OCI-LY1 (cell line): ENCODE data around the gene FAAP100.
A peak's percentile ranks its signal among the peaks of the same experiment; 100 is the strongest.

Experiments
- H2AFZ ChIP-seq: fragments of 200-600 bp; sonication (generic), shearing (Covaris generic); 2 replicates; pipeline ENCODE4 v1.6.0; 2014; ENCODE audit warnings: antibody characterized with exemption, mild to moderate bottlenecking, low read length
- H3F3A ChIP-seq: fragments of 200-600 bp; sonication (generic), shearing (Covaris generic); 2 replicates; pipeline ENCODE4 v1.6.0; 2014; ENCODE audit warnings: mild to moderate bottlenecking, antibody characterized with exemption, low read length, moderate library complexity; ENCODE audit not compliant: insufficient read depth
- H3K27ac ChIP-seq: fragments of 200-600 bp; sonication (generic); 2 replicates; pipeline ENCODE4 v1.5.1; 2014; ENCODE audit warnings: low read length, mixed run types, mild to moderate bottlenecking, low read depth; ENCODE audit not compliant: poor library complexity, severe bottlenecking
- H3K27me3 ChIP-seq: fragments of 200-600 bp; sonication (generic); 2 replicates; pipeline ENCODE4 v1.6.0; 2014; ENCODE audit warnings: antibody characterized with exemption, mild to moderate bottlenecking, low read length, moderate library complexity; ENCODE audit not compliant: insufficient read depth
- H3K36me3 ChIP-seq: fragments of 200-600 bp; sonication (generic); 2 replicates; pipeline ENCODE4 v1.6.1; 2014; ENCODE audit warnings: mild to moderate bottlenecking, antibody characterized with exemption, low read length, moderate library complexity, mixed read lengths; ENCODE audit not compliant: insufficient read depth
- H3K4me1 ChIP-seq: fragments of 200-600 bp; sonication (generic); 2 replicates; pipeline ENCODE4 v1.5.1; 2014; ENCODE audit warnings: mild to moderate bottlenecking, low read length, moderate library complexity; ENCODE audit not compliant: insufficient read depth, severe bottlenecking
- H3K4me2 ChIP-seq: fragments of 200-600 bp; sonication (generic), shearing (Covaris generic); 2 replicates; pipeline ENCODE4 v1.6.1; 2014; ENCODE audit warnings: low read length
- H3K4me3 ChIP-seq: fragments of 200-600 bp; sonication (generic); 2 replicates; pipeline ENCODE4 v1.5.1; 2014; ENCODE audit warnings: low read length, low read depth, mild to moderate bottlenecking, mixed read lengths; ENCODE audit not compliant: poor library complexity, severe bottlenecking
- H3K79me2 ChIP-seq: fragments of 200-600 bp; shearing (Covaris generic); 2 replicates; pipeline ENCODE4 v1.6.1; 2016; ENCODE audit warnings: mixed run types, low read length, mixed read lengths; ENCODE audit not compliant: insufficient read depth
- H3K9ac ChIP-seq: fragments of 200-600 bp; sonication (generic), shearing (Covaris generic); 2 replicates; pipeline ENCODE4 v1.6.1; 2014; ENCODE audit warnings: mild to moderate bottlenecking, low read length, mixed read lengths
- H3K9me2 ChIP-seq: fragments of 200-600 bp; sonication (generic), shearing (Covaris generic); 2 replicates; pipeline ENCODE4 v1.6.1; 2014; ENCODE audit warnings: low read depth, mild to moderate bottlenecking, low read length, mixed read lengths
- H3K9me3 ChIP-seq: fragments of 200-600 bp; shearing (Covaris generic); 2 replicates; pipeline ENCODE4 v1.6.1; 2014; ENCODE audit warnings: low read length, mixed read lengths
- H4K20me1 ChIP-seq: fragments of 200-600 bp; sonication (generic), shearing (Covaris generic); 2 replicates; pipeline ENCODE4 v1.6.0; 2016; ENCODE audit warnings: mild to moderate bottlenecking, low read length; ENCODE audit not compliant: insufficient read depth
- CTCF ChIP-seq: fragments of 200-600 bp; sonication (generic), shearing (Covaris generic); IDR thresholded peaks from 2 replicates; pipeline ENCODE4 v1.5.1; 2017; ENCODE audit warnings: mild to moderate bottlenecking, antibody characterized with exemption, low read length, moderate library complexity, mixed read lengths
- EZH2 ChIP-seq: fragments of 200-600 bp; sonication (generic), shearing (Covaris generic); IDR thresholded peaks from 2 replicates; pipeline ENCODE4 v1.8.0; 2017; ENCODE audit warnings: borderline replicate concordance, mixed run types, mild to moderate bottlenecking, antibody characterized with exemption, low read length, moderate library complexity, mixed read lengths

The FAAP100 gene

GRCh38 chr17:81509972-81510784, 42.0 kb downstream of the FAAP100 start:
- Histone ChIP-seq H3K9ac (peak overlapping the region; percentile 98), H3K4me1 (peaks cover 41% of the 10 kb centered on the region), H3K4me3 (peak overlapping the region; percentile 99), H3K4me2 (peak overlapping the region; percentile 78), H3K9me3 (no peaks in the 10 kb centered on the region), H4K20me1 (no peaks in the 10 kb centered on the region), H3K9me2 (no peaks in the 10 kb centered on the region), H2AFZ (no peak overlapping the region), H3K36me3 (peaks cover 42% of the 10 kb centered on the region), H3F3A (peaks cover 31% of the 10 kb centered on the region), H3K79me2 (peaks cover 6% of the 10 kb centered on the region; the same call in 1 of the 2 replicates), H3K27ac (peak overlapping the region; percentile 71), H3K27me3 (no peaks in the 10 kb centered on the region)
- no peak for TF ChIP-seq CTCF
- no peak for TF ChIP-seq EZH2

GRCh38 chr17:81509207-81509971, 42.8 kb downstream of the FAAP100 start:
- peak overlapping the region; percentile 35 for H3K27ac ChIP-seq

More at GRCh38 chr17:81509207-81509971, 42.8 kb downstream of the FAAP100 start:
- Histone ChIP-seq H3K36me3 (peaks cover 42% of the 10 kb centered on the region), H3K4me1 (peaks cover 39% of the 10 kb centered on the region), H4K20me1 (no peaks in the 10 kb centered on the region), H3F3A (peaks cover 31% of the 10 kb centered on the region), H3K79me2 (peaks cover 6% of the 10 kb centered on the region; the same call in 1 of the 2 replicates), H3K27me3 (no peaks in the 10 kb centered on the region), H2AFZ (no peak overlapping the region), H3K9ac (peak overlapping the region; percentile 98; the same call in 1 of the 2 replicates), H3K4me2 (peak overlapping the region; percentile 78), H3K9me3 (no peaks in the 10 kb centered on the region), H3K9me2 (no peaks in the 10 kb centered on the region), H3K4me3 (peak overlapping the region; percentile 99)
- TF ChIP-seq EZH2 = no peak
- no peak for TF ChIP-seq CTCF
